ENCODE results near the gene TRIP13.

DNA sequence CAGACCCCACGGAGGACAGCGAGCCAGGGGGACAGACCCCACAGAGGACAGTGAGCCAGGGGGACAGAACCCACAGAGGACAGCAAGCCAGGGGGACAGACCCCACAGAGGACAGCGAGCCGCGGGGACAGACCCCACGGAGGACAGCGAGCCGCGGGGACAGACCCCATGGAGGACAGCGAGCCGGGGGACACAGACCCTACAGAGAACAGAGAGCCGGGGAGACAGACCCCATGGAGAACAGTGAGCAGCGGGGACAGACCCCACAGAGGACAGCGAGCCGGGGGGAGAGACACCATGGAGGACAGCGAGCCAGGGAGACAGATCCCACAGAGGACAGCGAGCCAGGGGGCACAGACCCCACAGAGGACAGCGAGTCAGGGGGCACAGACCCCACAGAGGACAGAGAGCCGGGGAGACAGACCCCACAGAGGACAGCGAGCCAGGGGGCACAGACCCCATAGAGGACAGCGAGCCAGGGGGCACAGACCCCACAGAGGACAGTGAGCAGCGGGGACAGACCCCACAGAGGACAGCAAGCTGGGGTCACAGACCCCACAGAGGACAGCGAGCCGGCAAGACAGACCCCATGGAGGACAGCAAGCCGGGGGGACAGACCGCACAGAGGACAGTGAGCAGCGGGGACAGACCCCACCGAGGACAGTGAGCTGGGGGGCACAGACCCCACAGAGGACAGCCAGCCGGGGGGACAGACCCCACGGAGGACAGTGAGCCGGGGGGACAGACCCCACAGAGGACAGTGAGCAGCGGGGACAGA, 37.5 kb upstream of the TRIP13 start:
- TF ChIP-seq ZNF274 (IDR thresholded peaks at IDR 0.05; ENCODE audit: low read depth, low read length): no peak
- TF ChIP-seq SUZ12 (IDR thresholded peaks at IDR 0.05; ENCODE audit: extremely low read depth, insufficient read depth, insufficient read length): no peak

Measured in NT2/D1 (cell line).